ENCODE measurements around the gene IL37.
"Not testable (repeated sequence)": the region's sequence is repeated elsewhere in the genome, so short reads cannot be mapped to it uniquely, and the experiment has no call there.

Gene IL37

DNA sequence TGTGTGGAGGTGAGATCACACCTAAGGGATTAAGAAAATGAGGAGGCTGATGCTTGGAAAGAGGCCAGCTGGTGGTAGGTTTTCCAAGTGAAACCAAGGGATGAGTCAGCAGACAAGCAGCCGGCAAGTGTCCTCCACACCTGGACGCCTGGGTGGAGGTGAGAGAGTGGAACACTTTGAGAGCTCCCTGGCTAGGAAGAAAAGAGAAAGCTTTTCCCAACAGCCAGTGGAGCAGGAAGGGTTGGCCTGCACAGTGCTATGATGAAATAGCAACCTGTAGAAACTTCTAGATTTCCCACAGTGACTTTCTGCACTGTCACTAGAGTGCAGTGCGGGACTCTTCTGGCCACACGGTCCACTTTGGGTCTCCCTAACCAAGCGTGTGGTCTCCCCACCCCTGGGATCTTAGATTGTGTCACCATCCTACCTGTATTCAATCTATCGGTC is 19.6 kb upstream of the IL37 start:
- no peak for DNase-seq

GRCh38 chr2:112893752-112894151 is 17.2 kb upstream of the IL37 start:
- no peak for DNase-seq

DNA sequence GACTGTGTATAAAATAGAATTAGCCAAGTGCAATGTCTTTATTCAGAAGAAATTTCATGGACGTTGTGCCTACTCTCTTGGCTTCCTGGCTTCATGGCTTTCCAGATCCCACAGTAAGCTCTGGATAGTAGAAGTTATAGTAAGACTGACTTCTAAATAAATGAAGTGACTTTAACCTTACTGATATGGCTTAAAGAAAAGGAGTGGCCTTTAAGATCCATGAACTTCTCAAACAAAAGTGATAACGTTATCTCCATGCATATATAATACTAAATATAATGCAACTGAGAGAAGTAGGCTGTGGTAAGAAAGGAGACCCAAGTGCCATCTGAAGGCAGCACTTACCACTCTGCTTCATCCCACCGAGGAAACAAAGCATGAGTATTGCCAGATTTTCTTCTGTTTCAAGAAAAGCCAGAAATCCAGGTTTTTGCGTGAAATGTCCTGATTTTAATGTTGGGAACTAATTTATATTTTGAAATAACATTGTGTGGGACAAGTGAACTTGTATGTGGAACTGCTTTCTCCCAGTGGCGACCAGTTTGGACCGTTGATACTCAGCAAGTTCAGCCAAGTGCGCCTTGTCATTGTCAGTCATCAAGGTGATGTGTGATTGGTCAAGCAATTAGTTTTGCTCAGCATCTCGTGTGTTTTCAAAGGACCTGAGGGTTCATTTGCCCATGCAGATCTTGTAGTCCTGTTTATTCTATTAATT is 13.9 kb upstream of the IL37 start:
- DNase-seq = no peak

DNA sequence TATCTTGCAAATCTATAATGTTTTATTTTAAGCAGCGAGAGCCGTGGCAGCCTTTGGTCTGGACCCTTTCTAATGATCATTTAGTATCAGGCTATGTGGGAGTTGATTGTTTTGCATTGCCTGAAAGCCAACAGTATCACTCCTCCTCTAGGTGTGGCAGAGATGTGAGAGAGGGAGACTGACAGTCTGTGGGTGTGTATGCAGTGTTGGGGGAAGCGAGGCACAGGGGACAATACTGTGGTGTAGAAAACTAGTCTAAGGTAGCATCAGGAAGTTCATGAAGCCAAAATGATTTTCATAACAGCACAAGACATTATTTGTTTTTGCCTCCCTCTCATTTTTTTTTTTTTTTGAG is 13.4 kb upstream of the IL37 start:
- no peak for DNase-seq

GRCh38 chr2:112901431-112902065 is 9.4 kb upstream of the IL37 start:
- not testable (repeated sequence) for DNase-seq

- no peak for DNase-seq
Measured at GRCh38 chr2:112902816-112903215, 8.1 kb upstream of the IL37 start.

DNA sequence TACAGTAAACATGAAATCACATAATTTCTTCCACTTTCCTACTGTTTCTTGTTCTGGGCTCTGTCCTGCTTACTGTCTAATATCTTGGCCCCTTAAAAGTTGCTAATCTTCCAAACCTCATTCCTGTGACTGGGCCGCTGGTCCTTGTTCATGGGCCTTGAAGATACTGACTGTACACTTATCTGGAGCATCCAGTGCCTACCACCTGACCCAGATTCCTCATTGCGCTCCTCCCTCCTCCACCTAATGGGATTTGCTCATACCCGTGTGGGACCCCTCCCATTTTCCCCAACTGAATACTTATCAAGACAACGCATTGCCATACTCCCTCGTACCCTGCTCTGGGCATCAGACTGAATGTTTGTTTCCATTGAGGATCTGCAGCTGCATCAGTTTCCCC is 6.1 kb upstream of the IL37 start:
- DNase-seq = no peak

- no peak for DNase-seq
Measured at GRCh38 chr2:112906276-112906675, 4.7 kb upstream of the IL37 start.

DNA sequence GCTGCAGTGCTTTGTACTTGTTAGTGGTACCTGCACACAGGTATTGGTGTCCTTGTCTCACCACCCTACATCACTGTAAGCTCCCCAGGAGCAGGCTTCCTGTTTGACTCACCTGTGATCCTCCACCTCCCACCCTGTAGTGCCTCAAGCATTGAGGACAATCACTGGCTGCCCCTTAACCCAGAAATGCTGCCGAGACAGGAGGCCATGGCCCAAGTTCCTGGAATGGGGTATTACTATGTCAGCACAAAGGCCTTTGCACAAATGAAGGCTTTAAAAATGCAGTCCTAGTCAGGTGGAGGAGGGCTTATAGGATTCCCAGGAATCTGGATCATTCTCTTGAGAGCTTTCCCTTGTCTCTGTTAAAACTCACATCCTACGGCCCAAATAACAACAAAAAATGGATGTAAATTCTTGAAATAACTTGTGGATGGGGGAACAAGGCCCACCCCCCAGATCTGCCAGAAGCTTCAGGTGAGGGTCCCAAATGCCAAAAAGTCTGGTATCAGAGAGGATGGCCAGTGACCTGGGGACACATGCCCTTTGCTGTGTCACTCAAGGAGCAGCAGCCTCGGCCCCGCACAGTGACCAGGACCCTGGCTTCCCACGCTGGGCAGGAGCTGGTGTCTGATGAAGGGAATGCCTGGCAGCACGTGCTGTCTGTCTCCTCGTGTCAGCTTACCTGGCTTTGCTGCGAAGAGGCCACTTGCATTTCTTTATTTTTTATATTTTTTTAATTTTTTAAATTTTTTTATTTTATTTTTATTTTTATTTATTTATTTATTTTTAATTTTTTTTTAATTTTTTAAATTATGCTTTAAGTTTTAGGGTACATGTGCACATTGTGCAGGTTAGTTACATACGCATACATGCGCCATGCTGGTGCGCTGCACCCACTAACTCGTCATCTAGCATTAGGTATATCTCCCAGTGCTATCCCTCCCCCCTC is 3.7 kb upstream of the IL37 start:
- DNase-seq = no peak

DNA sequence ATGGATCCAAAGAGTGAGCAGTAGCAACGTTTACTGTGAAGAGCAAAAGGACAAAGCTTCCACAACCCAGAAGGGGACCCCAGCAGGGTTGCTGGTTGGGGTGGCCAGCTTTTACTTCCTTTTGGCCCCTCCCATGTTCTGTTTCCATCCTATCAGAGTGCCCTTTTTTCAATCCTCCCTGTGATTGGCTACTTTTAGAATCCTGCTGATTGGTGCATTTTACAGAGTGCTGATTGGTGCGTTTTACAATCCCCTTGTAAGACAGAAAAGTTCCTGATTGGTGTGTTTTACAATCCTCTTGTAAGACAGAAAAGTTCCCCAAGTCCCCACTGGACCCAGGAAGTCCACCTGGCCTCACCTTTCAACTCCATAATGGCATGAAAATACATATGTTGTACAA is 2.4 kb upstream of the IL37 start:
- DNase-seq = not testable (repeated sequence)

- DNase-seq = no peak
Measured at GRCh38 chr2:112910219-112910618, 746 bp upstream of the IL37 start.

DNA sequence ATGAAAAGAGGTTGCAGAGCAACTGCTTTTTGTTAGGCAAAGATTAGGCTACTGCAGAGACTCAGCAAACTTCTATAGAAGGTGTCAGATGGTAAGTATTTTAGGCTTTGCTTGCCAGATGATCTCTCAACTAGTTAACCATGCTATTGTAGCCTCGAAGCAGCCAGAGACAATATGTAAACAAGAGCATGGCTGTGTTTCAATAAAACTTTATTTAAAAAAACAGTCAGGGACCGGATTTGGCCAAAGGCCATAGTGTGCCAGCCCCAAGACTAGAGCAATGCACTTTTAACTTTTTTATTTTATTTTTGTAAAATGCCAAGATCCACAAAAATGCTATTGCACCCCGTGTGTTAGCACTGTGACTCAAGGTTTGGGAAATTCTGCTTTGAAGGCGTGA is 1.4 kb downstream of the IL37 start:
- no peak for DNase-seq

- DNase-seq = no peak
Measured at GRCh38 chr2:112915300-112916144, 4.6 kb downstream of the IL37 start.

- DNase-seq = no peak
Measured at GRCh38 chr2:112916145-112916571, 5.2 kb downstream of the IL37 start.

DNA sequence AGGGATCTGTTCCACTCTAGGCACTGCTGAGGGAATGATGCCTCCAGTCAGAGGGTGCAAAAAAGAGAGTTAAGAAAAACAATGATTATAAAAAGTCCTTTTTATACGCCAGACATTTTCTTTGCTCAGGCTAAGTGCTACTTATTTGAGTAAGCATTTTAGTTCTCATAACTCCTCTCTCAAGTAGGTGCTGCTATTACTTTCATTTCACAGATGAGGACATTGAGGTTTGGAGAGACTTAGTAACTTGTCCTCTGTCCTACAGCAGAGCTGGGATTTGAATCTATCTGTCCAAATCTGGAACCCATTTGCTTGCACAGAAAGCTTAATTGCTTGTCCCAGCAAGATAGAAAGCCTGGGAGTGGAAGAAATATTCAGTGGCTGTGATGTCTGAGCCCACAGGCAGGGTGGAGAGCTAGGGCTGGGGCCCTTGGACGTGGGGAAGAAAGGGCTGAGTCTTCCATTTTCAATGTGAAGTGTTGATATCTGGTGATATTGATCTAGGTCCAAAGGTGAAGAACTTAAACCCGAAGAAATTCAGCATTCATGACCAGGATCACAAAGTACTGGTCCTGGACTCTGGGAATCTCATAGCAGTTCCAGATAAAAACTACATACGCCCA is 5.8 kb downstream of the IL37 start:
- no peak for DNase-seq

DNA sequence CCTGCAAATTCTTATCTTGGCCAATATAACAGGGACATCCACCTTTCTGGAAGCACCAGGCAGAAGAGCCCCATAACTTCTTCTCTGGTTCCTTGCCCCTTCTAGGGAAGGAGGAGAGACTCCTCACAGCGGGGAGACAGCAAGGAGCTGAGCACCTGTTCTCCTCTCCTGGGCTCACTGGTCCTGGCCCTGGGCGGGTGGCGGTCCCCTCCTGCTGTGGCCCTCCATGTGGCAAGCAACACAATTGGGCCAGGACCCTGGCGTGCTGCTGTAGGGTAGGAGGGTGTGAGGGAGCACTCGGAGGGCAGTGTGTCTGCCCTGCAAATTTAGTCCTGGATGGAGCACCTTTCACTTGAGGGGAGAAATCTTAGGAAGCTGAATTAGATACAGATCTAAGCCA is 6.9 kb downstream of the IL37 start:
- no peak for DNase-seq

DNA sequence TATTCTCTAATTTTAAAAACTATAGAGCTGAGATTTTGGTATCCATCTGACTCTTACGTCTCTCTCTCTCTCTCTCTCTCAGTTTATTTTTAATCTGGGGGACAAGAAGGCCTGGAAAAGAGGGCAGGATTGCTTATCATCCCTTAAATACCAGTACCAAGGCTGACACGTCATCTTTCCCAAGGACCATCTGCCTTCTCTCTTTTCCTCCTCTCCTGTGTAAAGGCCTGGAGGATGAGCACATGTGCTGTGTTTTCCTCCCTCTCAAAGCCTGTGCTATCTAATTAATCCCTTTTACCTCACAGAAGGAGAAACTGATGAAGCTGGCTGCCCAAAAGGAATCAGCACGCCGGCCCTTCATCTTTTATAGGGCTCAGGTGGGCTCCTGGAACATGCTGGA is 7.3 kb downstream of the IL37 start:
- DNase-seq = no peak

DNA sequence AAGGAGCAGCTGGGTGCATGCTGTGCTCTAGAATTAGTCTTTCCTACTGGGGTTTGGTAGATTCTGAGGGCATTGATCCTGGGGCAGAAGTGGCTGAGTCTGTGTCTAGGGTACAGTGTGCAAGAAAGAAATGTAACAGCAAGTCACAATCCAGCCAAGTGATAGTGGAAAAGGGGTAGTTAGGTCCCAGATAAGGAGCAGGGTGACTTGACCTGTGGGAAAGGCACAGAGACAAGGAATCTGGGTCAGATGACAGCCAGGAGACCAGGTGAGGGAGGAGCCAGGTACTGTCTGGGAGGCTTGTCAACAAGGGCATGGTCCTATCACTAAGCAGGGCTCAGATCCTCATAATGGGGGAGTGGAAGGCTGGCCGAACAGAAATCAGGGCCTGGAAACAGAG is 8.1 kb downstream of the IL37 start:
- DNase-seq = no peak

- DNase-seq = no peak
Measured at GRCh38 chr2:112920923-112921532, 10.1 kb downstream of the IL37 start.

DNA sequence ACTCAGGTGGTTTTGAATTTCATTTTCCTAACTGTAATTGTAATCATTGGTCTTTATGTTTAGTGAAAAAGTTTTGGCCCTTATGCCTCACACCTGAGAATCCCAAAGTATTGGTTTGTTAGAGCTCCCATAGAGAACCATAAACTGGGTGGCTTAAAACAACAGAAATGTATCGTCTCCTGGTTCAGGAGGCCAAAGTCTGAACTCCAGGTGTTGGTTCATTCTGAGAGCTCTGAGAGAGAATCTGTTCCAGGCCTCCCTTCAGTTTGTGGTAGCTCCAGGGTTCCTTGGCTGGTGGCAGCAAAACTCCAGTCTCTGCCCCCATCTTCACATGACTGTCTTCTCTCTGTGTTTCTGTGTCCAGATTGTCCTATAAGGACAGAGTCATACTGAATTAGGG is 11.0 kb downstream of the IL37 start:
- no peak for DNase-seq

- DNase-seq = no peak
Measured at GRCh38 chr2:112923237-112923966, 12.4 kb downstream of the IL37 start.
